ENCODE data around the gene AZU1.

DNA sequence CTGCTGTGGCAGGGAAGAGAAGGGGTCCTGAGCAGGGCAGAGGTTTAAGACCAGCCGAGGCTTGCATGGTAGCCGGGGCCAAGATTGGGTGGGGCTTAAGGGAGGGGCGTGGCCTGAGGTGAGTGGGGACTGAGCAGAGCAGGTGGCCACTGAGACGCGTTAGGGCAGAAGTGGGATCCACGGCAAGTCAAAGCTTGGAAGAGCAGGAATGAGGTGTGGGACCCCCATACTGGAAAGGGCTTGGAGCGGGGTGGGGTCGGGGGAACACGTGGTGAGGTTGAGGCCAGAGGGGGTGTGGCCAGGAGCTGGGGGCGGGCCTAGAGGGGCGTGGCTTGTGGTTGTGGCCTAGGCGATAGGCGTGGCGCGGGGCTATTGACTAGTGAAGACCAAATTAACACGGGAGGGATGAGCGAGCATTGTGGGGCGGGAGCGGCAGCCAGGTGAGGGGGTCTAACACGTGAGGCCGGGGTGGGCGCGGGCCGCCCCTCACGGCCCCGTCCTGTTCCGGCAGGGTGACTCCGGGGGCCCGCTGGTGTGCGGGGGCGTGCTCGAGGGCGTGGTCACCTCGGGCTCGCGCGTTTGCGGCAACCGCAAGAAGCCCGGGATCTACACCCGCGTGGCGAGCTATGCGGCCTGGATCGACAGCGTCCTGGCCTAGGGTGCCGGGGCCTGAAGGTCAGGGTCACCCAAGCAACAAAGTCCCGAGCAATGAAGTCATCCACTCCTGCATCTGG, 35.1 kb downstream of the AZU1 start:
- no peak for TF ChIP-seq POLR2A (IDR thresholded peaks at IDR 0.05; ENCODE audit: low read length)
- no peak for TF ChIP-seq GATA1 (IDR thresholded peaks at IDR 0.05; ENCODE audit: low read depth, low read length)

All from erythroblast (primary cell).